Measurements from ENCODE around the gene PSMD4. TPM values are rescaled to one million over a fixed set of nuclear protein-coding genes. Genes with fewer than 3 reads are reported as not detected.

The PSMD4 gene
- total RNA-seq, 2 experiments from 2014 or later = 239 to 258 TPM

- ChIA-PET POLR2A (no interaction called here), CTCF (no interaction called here)
Observed at GRCh38 chr1:151289991-151290708, 35.6 kb downstream of the PSMD4 start.

GRCh38 chr1:151290709-151291303 lies 36.3 kb downstream of the PSMD4 start:
- POLR2A ChIA-PET = no interaction called here
- CTCF ChIA-PET = no interaction called here

- ChIA-PET CTCF (interaction anchor here (2.3 kb wide), 1 partner anchor 48 kb away, joined by 6 read pairs; no protein-coding TSS in a partner anchor), POLR2A (interaction anchor here (0.6 to 1.2 kb wide), 3 partner anchors 11 to 124 kb away, joined by 4 to 6 read pairs (median 4); no protein-coding TSS in a partner anchor)
Observed at GRCh38 chr1:151292207-151293030, 37.9 kb downstream of the PSMD4 start.

GRCh38 chr1:151293093-151293492 lies 38.6 kb downstream of the PSMD4 start:
- ChIA-PET POLR2A (interaction anchor here (1.2 kb wide), 1 partner anchor 12 kb away, joined by 4 read pairs; no protein-coding TSS in a partner anchor), CTCF (interaction anchor here (2.3 kb wide), 1 partner anchor 48 kb away, joined by 6 read pairs; no protein-coding TSS in a partner anchor)

GRCh38 chr1:151294742-151295462 lies 40.4 kb downstream of the PSMD4 start:
- ChIA-PET CTCF (interaction anchor here (1.2 to 2.3 kb wide), 2 partner anchors 46 kb away, joined by 3 to 6 read pairs; no protein-coding TSS in a partner anchor), POLR2A (interaction anchor here (1.0 kb wide), 1 partner anchor 18 kb away, joined by 4 read pairs; no protein-coding TSS in a partner anchor)

GRCh38 chr1:151309811-151310323 lies 55.3 kb downstream of the PSMD4 start:
- POLR2A ChIA-PET = interaction anchor here (0.6 kb wide), 1 partner anchor 208 kb away, joined by 4 read pairs; no protein-coding TSS in a partner anchor
- CTCF ChIA-PET = interaction anchor here (1.4 to 4.7 kb wide), 2 partner anchors 29 to 31 kb away, joined by 4 to 26 read pairs; no protein-coding TSS in a partner anchor

GRCh38 chr1:151311011-151311410 lies 56.5 kb downstream of the PSMD4 start:
- CTCF ChIA-PET = interaction anchor here (0.9 to 4.7 kb wide), 7 partner anchors 9 to 30 kb away, joined by 3 to 26 read pairs (median 4); partner anchors contain the start of gene PI4KB
- POLR2A ChIA-PET = interaction anchor here (0.6 to 2.4 kb wide), 4 partner anchors 16 to 252 kb away, joined by 3 to 23 read pairs (median 8); partner anchors contain the start of genes CDC42SE1 and PI4KB

- POLR2A ChIA-PET = interaction anchor here (0.5 to 2.4 kb wide), 6 partner anchors 15 to 252 kb away, joined by 3 to 23 read pairs (median 4); partner anchors contain the start of genes CDC42SE1 and PI4KB
- CTCF ChIA-PET = interaction anchor here (0.9 to 4.7 kb wide), 10 partner anchors 9 to 212 kb away, joined by 3 to 26 read pairs (median 4); partner anchors contain the start of gene PI4KB
Observed at GRCh38 chr1:151311589-151312331, 57.2 kb downstream of the PSMD4 start.

- ChIA-PET CTCF (interaction anchor here (0.9 to 4.7 kb wide), 6 partner anchors 10 to 213 kb away, joined by 3 to 26 read pairs (median 4); partner anchors contain the start of gene PI4KB), POLR2A (interaction anchor here (0.5 to 2.4 kb wide), 4 partner anchors 15 to 57 kb away, joined by 3 to 23 read pairs (median 4); partner anchors contain the start of gene PI4KB)
Observed at GRCh38 chr1:151312411-151312810, 57.9 kb downstream of the PSMD4 start.

- ChIA-PET CTCF (interaction anchor here (0.9 to 4.7 kb wide), 4 partner anchors 11 to 213 kb away, joined by 3 to 26 read pairs (median 10); partner anchors contain the start of gene PI4KB), POLR2A (interaction anchor here (0.9 to 2.4 kb wide), 2 partner anchors 14 to 18 kb away, joined by 4 to 23 read pairs; partner anchors contain the start of gene PI4KB)
Observed at GRCh38 chr1:151312826-151313225, 58.3 kb downstream of the PSMD4 start.

GRCh38 chr1:151313501-151313900 lies 59.0 kb downstream of the PSMD4 start:
- CTCF ChIA-PET = interaction anchor here (2.2 to 4.7 kb wide), 2 partner anchors 12 to 27 kb away, joined by 5 to 26 read pairs; no protein-coding TSS in a partner anchor

GRCh38 chr1:151314137-151314875 lies 59.8 kb downstream of the PSMD4 start:
- ChIA-PET POLR2A (interaction anchor here (2.0 kb wide), 1 partner anchor 13 kb away, joined by 6 read pairs; the partner anchor contains the start of gene PI4KB), CTCF (interaction anchor here (2.2 to 4.7 kb wide), 2 partner anchors 12 to 26 kb away, joined by 5 to 26 read pairs; no protein-coding TSS in a partner anchor)

More at GRCh38 chr1:151313501-151313900, 59.0 kb downstream of the PSMD4 start:
- POLR2A ChIA-PET = interaction anchor here (0.9 to 2.0 kb wide), 2 partner anchors 14 to 19 kb away, joined by 4 to 6 read pairs; partner anchors contain the start of gene PI4KB

- ChIA-PET CTCF (no interaction called here), POLR2A (no interaction called here)
Observed at GRCh38 chr1:151315565-151316235, 61.2 kb downstream of the PSMD4 start.

Measured in activated CD8-positive, alpha-beta memory T cell treated with anti-CD3 and anti-CD28 coated beads for 36 hours (primary cell).